GM15510 (cell line): ENCODE results near the gene DNTTIP2.

ENCODE experiments used
- POLR2A ChIP-seq: IDR thresholded peaks from 3 replicates; pipeline ENCODE4 v1.6.1; 2011; ENCODE audit warnings: borderline replicate concordance; ENCODE audit not compliant: insufficient read length; ENCODE audit errors: extremely low read depth

The DNTTIP2 gene

GRCh38 chr1:93880731-93881130 is 1.7 kb upstream of the DNTTIP2 start:
- TF ChIP-seq POLR2A, result no peak

- no peak for TF ChIP-seq POLR2A
These were observed 511 bp downstream of the DNTTIP2 start for GRCh38 chr1:93878501-93878888.

DNA sequence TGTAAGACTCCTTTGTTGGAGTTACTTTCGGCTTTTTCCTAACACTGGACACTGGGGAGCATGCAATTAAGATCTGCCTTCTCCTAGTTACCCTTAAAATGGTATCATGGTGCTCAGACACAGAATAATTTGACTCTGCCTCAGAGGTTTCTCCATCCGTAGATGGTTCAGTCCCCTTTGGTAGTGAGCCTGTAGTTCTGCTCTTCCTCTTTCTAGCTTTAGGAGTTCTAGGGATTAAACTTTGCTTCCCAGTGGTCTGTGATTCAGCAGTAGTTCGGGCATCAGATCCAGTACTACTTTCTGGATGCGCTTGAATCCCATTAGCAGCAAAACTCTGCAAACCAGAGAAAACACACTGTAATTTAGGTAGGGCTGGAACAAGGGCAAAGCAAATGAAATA is 1.5 kb downstream of the DNTTIP2 start:
- no peak for TF ChIP-seq POLR2A

DNA sequence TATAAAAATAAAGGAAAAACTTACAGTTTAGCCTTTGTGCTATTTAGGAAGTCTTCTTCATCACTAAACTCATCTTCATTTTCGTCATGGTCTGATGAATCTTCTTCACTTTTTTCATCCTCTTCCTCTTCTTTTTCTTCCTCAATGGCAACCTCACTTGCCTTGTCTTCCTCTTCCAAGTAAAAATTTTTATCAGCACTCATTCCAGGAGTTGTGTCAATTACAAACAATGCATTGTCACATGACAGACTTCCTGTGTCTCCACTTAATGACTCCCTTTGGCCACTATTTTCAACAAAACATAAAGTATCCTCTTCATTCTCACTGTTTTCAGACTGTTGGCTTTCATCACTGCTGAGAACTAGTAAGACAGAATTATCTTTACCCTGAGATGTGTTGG is 2.8 kb downstream of the DNTTIP2 start:
- no peak for TF ChIP-seq POLR2A

DNA sequence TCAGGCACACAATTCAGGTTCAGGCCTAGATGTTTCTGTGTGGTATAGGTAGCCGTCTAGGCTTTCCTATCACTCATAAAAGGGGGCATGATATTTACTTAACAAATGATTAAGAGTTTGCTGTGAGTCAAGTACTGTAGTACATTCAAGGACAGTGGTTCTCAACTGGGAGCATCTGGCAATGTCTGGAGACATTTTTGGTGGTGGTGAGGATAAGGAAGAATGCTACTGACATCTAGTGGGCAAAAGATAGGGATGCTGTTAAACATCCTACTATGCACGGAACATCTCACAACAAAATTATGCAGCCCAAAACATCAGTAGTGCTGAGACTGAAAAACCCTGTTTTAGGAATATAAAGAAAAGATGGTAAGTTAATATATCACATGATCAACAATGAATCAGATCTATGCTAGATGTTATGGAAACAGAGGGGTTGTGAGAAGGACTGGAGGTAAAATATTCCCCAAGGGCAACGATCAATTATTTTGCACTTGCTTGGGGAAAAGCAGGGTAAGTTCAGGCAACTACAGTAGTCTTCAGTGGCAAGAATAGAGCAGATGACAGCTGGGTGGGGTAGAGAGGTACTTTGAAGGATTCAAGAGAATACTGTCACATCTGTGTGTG is 4.9 kb downstream of the DNTTIP2 start:
- no peak for TF ChIP-seq POLR2A

- no peak for TF ChIP-seq POLR2A
These were observed 7.6 kb downstream of the DNTTIP2 start for GRCh38 chr1:93871366-93871765.

DNA sequence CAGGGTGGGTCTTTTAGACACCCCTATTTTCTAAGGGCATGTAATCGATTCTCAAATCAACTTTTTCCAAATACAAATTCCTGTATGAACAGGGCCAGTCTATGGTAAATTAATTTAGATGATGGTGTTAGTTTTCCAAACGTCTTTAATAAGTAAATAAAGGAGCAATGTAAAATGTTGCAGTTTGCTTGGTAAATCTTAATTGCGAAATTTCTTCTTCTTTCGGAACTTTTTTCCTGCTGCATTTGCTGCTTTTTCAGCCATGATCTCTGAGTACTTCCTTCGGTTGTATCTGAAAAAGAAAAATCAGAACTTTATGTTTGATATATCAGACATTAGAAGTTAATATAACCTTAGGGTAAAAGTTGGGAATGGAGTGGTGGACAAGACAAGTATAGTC is 9.4 kb downstream of the DNTTIP2 start:
- no peak for TF ChIP-seq POLR2A

GRCh38 chr1:93865253-93865652 is 13.8 kb downstream of the DNTTIP2 start:
- TF ChIP-seq POLR2A, result no peak

DNA sequence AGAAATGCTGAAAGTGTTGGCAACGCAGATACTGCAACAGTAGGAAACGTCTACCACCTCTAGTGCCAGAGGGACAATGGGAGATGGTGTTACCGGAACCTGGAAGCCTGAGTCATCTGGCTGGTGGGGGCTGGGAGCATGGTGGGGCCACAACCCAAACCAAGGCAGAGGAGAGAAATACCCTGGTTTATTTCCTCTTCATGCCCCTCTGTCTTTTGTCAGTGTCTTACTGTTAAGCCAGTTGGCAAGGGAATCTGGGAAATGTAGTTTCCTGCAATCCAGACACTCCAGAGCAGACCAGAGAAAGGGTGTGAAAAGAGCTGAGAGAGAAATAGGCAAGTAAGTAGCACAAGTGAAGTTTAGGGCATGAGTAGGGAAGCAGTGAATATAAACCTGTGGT is 14.8 kb downstream of the DNTTIP2 start:
- no peak for TF ChIP-seq POLR2A

GRCh38 chr1:93853940-93854339 is 25.1 kb downstream of the DNTTIP2 start:
- no peak for TF ChIP-seq POLR2A

GRCh38 chr1:93851878-93852277 is 27.1 kb downstream of the DNTTIP2 start:
- TF ChIP-seq POLR2A, result no peak

- TF ChIP-seq POLR2A, result no peak
These were observed 27.7 kb downstream of the DNTTIP2 start for GRCh38 chr1:93851327-93851712.

DNA sequence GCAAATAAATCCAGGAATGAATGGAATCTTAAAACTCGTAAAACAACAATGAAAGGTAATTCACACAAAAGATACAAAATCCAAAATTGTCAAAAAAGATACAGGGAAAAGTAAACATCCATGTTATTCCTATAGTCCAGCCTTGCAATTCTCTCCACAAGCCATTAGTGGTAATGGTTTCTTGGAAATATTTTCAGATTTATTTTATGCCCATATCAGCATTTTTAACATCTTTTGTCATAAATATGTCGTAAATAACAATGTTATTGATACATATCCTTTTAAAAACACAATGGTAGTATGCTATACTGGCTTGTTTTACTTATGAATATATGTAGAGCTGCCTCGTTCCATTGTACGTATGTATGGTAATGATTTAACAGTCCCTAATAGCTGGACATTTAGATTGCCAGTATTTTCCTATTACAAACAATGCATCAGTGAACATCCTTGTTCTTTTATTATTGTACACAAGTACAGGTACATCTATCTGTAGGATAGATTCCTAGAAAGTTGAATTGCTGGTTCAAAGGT is 30.6 kb downstream of the DNTTIP2 start:
- TF ChIP-seq POLR2A, result no peak

DNA sequence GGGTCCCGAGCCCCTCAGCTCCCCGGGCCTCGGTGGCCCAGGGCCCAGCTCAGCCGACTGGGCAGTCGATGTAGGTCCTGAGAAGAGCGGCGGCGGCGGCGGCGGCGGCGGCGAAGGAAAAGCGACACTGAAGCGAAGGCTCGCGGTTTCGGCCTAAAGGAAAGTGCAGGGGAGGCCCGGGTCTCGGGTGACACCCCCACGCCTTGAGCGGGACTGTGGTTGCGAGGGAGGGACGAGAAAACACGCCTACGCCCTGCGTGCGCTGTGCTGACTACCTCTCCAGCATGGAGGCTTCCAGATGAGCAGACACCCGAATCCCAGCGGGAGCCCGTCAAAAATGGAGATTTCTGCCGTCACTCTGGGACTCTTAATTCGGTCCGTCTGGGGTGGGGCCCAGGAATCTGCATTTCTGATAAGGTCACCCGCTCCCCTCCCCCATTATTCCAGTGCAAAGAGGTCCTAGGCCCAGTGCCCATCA is 31.2 kb downstream of the DNTTIP2 start:
- peak; percentile 7 for TF ChIP-seq POLR2A

GRCh38 chr1:93846992-93847810 is 31.8 kb downstream of the DNTTIP2 start:
- TF ChIP-seq POLR2A, result peak; percentile 29
